ENCODE measurements around the gene ITPRIPL1. TPM values are rescaled to one million over a fixed set of nuclear protein-coding genes. Genes with fewer than 3 reads are reported as not detected.

ITPRIPL1 gene
- polyA plus RNA-seq, 10 donors = 2.3 to 6.0 (median 3.3) TPM

DNA sequence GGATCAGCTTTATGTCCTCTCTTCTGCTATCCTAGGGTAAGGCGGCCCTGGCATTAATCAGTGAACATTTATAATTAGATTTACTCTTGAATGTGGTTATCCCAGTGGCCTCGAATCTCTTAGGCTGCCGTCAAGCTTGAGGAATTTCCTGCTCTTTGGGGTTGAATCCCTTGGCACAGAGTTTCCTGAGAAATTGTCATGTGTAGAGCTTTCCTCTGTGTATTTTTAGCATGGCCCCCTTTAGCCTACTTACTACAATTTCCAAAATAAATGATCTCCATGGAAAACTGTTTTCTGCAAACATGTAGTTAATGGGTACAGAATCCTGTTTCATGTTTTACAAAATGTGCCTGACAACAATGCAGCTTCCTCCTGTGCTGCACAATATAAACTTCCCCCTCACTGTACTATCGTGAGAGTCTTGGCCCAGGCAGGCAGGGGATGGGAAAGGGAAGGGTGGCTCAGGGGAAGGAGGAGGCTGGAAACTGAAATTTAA, 28.5 kb downstream of the ITPRIPL1 start:
- peak in 2 of 3 donors; percentile 21 to 54 for DNase-seq

DNA sequence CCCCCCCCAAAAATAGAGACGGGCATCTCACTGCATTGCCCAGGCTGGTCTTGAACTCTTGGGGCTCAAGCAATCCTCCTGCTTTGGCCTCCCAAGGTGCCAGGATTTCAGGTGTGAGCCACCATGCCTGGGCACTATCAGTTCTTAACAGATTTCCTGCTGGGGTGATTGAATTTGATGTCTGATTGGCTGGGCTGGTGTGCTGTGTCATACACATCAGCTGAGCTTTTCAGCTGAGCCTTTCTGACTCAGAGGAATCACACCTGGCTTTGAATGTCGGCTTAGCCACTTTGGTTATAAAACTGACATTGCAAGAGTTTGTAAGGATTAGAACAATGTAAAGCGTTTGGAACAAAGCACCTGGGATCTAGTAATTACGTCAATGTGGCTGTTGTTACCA, 29.4 kb downstream of the ITPRIPL1 start:
- no peak for DNase-seq

DNA sequence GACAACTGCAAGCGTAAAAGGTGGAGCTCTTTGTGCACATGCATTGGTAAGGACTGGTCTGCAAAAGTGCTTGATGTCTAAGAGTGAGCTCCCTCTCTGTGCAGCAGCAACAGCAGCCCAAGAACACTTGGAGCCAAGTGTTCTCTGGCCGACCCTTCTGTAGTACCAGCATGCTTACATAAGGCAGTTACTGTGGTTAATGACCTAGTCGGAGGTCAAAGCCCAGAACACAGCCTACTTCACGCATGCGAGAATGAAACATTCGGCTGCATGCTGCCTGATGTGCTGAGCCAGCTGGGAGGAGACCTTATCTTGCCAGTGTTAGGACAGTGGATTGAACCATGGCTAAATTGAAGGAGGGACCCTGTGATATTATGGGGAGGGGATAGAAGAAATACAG, 31.8 kb downstream of the ITPRIPL1 start:
- DNase-seq = no peak

DNA sequence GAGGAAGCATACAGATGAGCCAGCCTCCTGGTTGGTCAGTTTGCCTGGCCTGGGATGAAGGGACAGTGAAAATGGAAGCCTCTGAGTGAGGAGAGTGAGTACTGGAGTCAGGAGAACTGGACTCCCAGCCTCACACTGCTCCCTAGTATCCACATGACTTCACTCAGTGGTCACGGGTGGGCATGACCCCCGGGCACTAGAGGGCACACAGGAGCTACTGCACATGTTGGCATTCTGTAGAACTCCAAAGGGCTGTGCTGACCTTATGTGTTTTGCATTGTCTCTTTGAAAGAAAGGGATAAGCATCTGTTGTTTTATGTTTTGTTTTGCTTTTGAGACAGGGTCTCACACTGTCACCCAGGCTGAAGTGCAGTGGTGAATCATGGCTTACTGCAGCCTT, 34.2 kb downstream of the ITPRIPL1 start:
- DNase-seq = no peak

DNA sequence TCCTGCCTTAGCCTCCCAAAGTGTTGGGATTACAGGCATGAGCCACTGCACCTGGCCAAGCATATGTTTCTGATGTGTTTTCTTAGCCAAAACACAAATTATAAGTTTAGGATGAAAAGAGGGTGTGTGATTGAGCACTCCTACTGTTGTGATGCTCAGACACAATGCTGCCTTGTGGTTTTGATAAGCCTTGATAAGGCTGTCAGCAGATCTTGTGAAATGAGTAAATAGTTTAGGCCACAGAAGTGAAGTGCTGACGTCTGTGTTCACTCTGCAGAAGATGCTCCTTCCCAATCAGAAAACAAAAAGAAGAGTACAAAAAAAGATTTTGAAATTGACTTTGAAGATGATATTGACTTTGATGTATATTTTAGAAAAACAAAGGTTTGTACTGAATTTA, 34.7 kb downstream of the ITPRIPL1 start:
- DNase-seq = no peak

DNA sequence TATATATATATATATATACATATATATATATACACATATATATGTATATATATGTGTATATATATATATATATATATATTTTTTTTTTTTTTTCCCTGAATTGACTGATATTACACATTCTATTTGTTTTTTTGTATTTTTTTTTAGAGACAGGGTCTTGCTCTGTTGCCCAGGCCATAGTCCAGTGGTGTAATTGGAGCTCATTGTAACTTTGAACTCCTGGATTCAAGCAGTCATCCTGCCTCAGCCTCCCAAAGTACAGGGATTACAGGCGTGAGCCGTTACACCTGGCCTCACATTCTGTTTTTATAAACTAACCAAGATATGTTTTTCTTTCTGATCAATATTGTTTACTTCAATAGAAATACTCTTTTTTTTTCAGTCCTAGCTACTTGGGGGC, 36.6 kb downstream of the ITPRIPL1 start:
- DNase-seq = no peak

DNA sequence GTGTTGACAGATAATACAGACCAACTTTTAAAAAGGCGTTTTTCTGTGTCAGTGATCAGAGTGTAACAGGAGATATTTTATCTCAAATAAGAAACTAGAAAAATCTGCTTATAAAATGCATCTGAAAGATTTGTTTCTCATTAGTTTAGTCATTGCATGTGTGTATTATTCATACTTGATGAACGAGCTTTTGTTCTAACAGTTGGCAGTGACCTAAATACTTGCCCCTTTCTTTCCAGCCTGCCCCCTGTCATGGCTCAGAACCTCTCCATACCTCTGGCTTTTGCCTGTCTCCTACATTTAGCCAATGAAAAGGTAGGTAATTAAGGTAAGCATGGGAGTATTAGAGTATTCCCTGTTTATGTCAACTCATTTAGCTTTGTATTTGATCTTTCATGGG, 44.1 kb downstream of the ITPRIPL1 start:
- no peak for DNase-seq

DNA sequence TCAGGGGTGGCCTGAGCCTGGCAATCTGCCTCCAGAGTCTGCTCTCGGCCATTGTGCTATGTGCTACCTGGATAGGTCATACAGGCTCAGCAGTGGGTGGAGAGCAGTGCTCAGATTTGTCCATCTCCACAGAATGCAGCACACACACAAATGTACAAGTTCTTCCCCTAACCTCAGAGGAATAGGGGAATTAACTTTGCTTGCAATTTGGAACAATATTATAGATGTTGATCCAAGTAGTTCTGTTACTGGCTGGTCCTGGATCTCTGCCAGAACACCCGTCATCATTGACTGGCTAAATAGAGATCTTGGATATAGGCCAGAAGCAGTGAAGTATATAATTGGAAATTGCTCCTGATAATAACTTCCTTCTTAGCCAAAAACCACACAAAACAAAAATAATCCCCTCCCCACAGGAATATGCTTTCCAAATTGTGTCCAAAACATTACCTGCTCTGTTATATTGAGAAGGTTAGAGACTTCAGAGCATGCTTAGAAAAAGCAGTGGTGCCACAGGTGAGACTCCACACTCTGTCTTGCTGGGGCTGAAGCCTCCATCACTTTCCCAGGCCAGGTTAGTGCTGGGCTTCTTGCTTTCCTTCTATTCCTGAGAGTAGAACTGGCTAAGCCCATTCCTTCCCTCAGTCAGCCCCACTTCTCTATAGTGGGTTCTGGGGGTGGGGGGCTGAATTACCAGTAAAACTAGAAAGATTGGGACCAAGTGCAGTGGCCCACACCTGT, 49.3 kb downstream of the ITPRIPL1 start:
- peak in 2 of 3 donors; percentile 23 to 39 for DNase-seq

Other genes with a start within 250 kb of the ITPRIPL1 start
- 1 to 10 TPM; 1.9 to 3.8 (median 3.0) TPM for gene ADRA2B, start 208.7 kb upstream of the ITPRIPL1 start, polyA plus RNA-seq (ENCODE audit: insufficient read length in 10 of 10)
- under 1 TPM in 5 of 10 donors, not detected in 5; 0.11 to 0.23 (median 0.18) TPM for gene ASTL, start 186.8 kb upstream of the ITPRIPL1 start, polyA plus RNA-seq (ENCODE audit: insufficient read length in 10 of 10)
- gene DUSP2, start 179.9 kb upstream of the ITPRIPL1 start, polyA plus RNA-seq (ENCODE audit: insufficient read length in 10 of 10) = 10 to 100 TPM in 1 of 10 donors, 1 to 10 TPM in 9; 2.5 to 10.3 (median 4.4) TPM
- 100 to 1,000 TPM in 6 of 10 donors, 10 to 100 TPM in 4; 82.6 to 152 (median 105) TPM for gene STARD7, start 116.5 kb upstream of the ITPRIPL1 start, polyA plus RNA-seq (ENCODE audit: insufficient read length in 10 of 10)
- gene TMEM127, start 59.3 kb upstream of the ITPRIPL1 start, polyA plus RNA-seq (ENCODE audit: insufficient read length in 10 of 10) = 10 to 100 TPM; 23.7 to 31.1 (median 25.3) TPM
- 10 to 100 TPM; 32.5 to 49.9 (median 43.9) TPM for gene CIAO1, start 59.1 kb upstream of the ITPRIPL1 start, polyA plus RNA-seq (ENCODE audit: insufficient read length in 10 of 10)
- 100 to 1,000 TPM in 2 of 10 donors, 10 to 100 TPM in 8; 78.0 to 108 (median 89.2) TPM for gene SNRNP200, start 19.8 kb upstream of the ITPRIPL1 start, polyA plus RNA-seq (ENCODE audit: insufficient read length in 10 of 10)
- gene NCAPH, start 10.4 kb downstream of the ITPRIPL1 start, polyA plus RNA-seq (ENCODE audit: insufficient read length in 10 of 10) = 10 to 100 TPM in 4 of 10 donors, 1 to 10 TPM in 6; 7.0 to 17.9 (median 9.6) TPM
- under 1 TPM in 7 of 10 donors, not detected in 3; 0.09 to 0.39 (median 0.18) TPM for gene NEURL3, start 180.0 kb downstream of the ITPRIPL1 start, polyA plus RNA-seq (ENCODE audit: insufficient read length in 10 of 10)
- 10 to 100 TPM; 16.9 to 42.0 (median 23.4) TPM for gene ARID5A, start 211.4 kb downstream of the ITPRIPL1 start, polyA plus RNA-seq (ENCODE audit: insufficient read length in 10 of 10)